Measurements from ENCODE around the gene MNT. TPM values are rescaled to one million over a fixed set of nuclear protein-coding genes. Genes with fewer than 3 reads are reported as not detected.

The MNT gene
- total RNA-seq, 1 donor from 2014 or later = 32.6 TPM

GRCh38 chr17:2371183-2372130 is 29.4 kb downstream of the MNT start:
- peaks cover 71% of the 10 kb centered on the region for H3K36me3 ChIP-seq
- TF ChIP-seq, protein P1, sequence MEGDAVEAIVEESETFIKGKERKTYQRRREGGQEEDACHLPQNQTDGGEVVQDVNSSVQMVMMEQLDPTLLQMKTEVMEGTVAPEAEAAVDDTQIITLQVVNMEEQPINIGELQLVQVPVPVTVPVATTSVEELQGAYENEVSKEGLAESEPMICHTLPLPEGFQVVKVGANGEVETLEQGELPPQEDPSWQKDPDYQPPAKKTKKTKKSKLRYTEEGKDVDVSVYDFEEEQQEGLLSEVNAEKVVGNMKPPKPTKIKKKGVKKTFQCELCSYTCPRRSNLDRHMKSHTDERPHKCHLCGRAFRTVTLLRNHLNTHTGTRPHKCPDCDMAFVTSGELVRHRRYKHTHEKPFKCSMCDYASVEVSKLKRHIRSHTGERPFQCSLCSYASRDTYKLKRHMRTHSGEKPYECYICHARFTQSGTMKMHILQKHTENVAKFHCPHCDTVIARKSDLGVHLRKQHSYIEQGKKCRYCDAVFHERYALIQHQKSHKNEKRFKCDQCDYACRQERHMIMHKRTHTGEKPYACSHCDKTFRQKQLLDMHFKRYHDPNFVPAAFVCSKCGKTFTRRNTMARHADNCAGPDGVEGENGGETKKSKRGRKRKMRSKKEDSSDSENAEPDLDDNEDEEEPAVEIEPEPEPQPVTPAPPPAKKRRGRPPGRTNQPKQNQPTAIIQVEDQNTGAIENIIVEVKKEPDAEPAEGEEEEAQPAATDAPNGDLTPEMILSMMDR (IDR thresholded peaks at IDR 0.05) = no peak
- no peak overlapping the region for H3K4me3 ChIP-seq
- ATAC-seq = no peak
- no peak for DNase-seq
- H3K9me3 ChIP-seq = no peaks in the 10 kb centered on the region
- H3K27me3 ChIP-seq (ENCODE audit: low read depth) = no peaks in the 10 kb centered on the region
- intact Hi-C loops (cut with DNase I) = no loop called here
- H3K27ac ChIP-seq = no peak overlapping the region
- no peaks in the 10 kb centered on the region for H3K4me1 ChIP-seq

DNA sequence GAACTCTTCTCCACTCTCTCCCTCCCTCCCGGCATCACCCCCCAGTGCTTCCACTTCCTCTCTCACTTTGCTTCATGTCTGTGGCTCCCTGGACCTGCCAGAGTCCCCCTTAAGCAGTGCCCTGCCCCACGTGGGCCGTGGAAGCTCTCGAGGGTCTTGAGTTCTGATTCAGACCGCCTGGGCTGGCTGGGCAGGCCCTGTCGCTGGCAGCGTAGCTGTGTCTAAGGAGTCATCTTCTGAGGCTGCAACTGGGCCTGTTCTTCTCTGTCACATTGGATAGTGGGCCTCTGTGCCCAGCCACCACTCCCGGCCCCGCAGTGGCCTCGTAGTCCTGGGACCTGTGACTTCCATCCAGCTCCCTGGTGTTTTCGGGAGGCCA is 30.7 kb downstream of the MNT start:
- no peaks in the 10 kb centered on the region for H3K4me1 ChIP-seq
- no peaks in the 10 kb centered on the region for H3K27me3 ChIP-seq (ENCODE audit: low read depth)
- intact Hi-C loops (cut with DNase I) = no loop called here
- no peak for ATAC-seq
- H3K9me3 ChIP-seq = no peaks in the 10 kb centered on the region
- TF ChIP-seq, protein P1 (IDR thresholded peaks at IDR 0.05) = no peak
- no peak overlapping the region for H3K4me3 ChIP-seq
- DNase-seq = no peak
- peaks cover 69% of the 10 kb centered on the region for H3K36me3 ChIP-seq
- no peak overlapping the region for H3K27ac ChIP-seq

DNA sequence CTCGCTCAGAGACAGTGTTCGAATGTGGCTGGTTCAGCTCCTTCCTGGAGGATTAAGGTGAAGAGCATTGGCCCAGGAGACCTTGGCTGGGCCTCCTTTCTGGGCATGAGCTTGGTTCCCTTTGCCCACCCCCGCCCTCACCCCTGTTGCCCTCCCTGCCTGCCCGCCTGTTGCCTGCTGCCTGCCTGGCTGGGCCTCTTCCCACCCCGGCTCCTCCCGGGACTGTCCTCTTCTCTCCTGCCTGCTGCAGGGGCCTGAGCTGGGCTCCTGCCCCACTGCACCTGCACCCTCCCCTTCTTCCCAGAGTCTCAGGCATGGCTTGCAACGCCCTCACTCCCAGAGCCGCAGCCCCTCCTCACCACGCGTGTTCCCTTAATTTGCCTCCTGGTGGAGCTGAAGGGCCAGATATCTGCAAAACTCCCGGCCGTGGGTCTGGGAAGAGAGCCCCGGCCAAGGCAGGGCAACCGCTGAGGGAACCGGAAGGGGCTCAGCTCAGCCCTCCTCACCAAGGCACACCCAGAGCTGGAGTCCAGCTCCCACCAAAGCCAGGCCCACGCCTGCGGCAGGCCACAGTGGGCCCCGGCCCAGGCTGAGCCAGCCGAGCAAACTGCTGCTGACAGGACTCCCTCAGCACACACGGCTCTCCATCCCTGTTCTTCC is 31.2 kb downstream of the MNT start:
- Histone ChIP-seq H3K4me1 (no peaks in the 10 kb centered on the region), H3K4me3 (no peak overlapping the region), H3K9me3 (no peaks in the 10 kb centered on the region), H3K36me3 (peaks cover 69% of the 10 kb centered on the region), H3K27ac (no peak overlapping the region), H3K27me3 (ENCODE audit: low read depth) (no peaks in the 10 kb centered on the region)
- DNase-seq = no peak
- no peak for ATAC-seq
- TF ChIP-seq, protein P1 (IDR thresholded peaks at IDR 0.05) = no peak
- intact Hi-C loops (cut with DNase I) = no loop called here

- Histone ChIP-seq H3K27me3 (ENCODE audit: low read depth) (no peaks in the 10 kb centered on the region), H3K4me3 (no peak overlapping the region), H3K4me1 (peaks cover 3% of the 10 kb centered on the region), H3K9me3 (no peaks in the 10 kb centered on the region), H3K27ac (no peak overlapping the region), H3K36me3 (peaks cover 69% of the 10 kb centered on the region)
- DNase-seq (no peak), ATAC-seq (no peak)
- intact Hi-C loops (cut with DNase I) = no loop called here
- TF ChIP-seq, protein P1 (IDR thresholded peaks at IDR 0.05) = no peak
Measured at GRCh38 chr17:2369039-2369438, 31.8 kb downstream of the MNT start.

GRCh38 chr17:2368359-2368758 is 32.5 kb downstream of the MNT start:
- Histone ChIP-seq H3K4me1 (peaks cover 7% of the 10 kb centered on the region), H3K36me3 (peaks cover 68% of the 10 kb centered on the region), H3K27me3 (ENCODE audit: low read depth) (no peaks in the 10 kb centered on the region), H3K9me3 (no peaks in the 10 kb centered on the region), H3K27ac (no peak overlapping the region), H3K4me3 (no peak overlapping the region)
- no peak for ATAC-seq
- intact Hi-C loops (cut with DNase I) = no loop called here
- DNase-seq = no peak
- TF ChIP-seq, protein P1 (IDR thresholded peaks at IDR 0.05) = no peak
